Measurements from ENCODE around the gene TPMT.
"Not testable (repeated sequence)": the region's sequence is repeated elsewhere in the genome, so short reads cannot be mapped to it uniquely, and the experiment has no call there.

TPMT gene

GRCh38 chr6:18154507-18155149 is at the start of gene TPMT:
TPMT (minus strand) TSS chr6:18155077; CDS start chr6:18149127, 5,950 bp downstream.
- in situ Hi-C loops (cut with HindIII; ENCODE audit: low sequenced_read_pairs) = loop anchor here (5.0 kb wide), 1 partner anchor 48 kb away; no protein-coding TSS in a partner anchor

- in situ Hi-C loops (cut with HindIII; ENCODE audit: low sequenced_read_pairs) = loop anchor here (5.0 kb wide), 1 partner anchor 46 kb away; the partner anchor contains the start of genes KDM1B and TPMT
Measured at GRCh38 chr6:18203786-18204185, 48.9 kb upstream of the TPMT start.

GRCh38 chr6:18192026-18192425 is 37.1 kb upstream of the TPMT start:
- in situ Hi-C loops (cut with HindIII; ENCODE audit: low sequenced_read_pairs) = no loop called here

- in situ Hi-C loops (cut with HindIII; ENCODE audit: low sequenced_read_pairs) = no loop called here
Measured at GRCh38 chr6:18189196-18189595, 34.3 kb upstream of the TPMT start.

GRCh38 chr6:18187701-18188100 is 32.8 kb upstream of the TPMT start:
- in situ Hi-C loops (cut with HindIII; ENCODE audit: low sequenced_read_pairs) = no loop called here

- in situ Hi-C loops (cut with HindIII; ENCODE audit: low sequenced_read_pairs) = no loop called here
Measured at GRCh38 chr6:18186540-18187250, 31.8 kb upstream of the TPMT start.

GRCh38 chr6:18186033-18186432 is 31.2 kb upstream of the TPMT start:
- in situ Hi-C loops (cut with HindIII; ENCODE audit: low sequenced_read_pairs) = no loop called here

GRCh38 chr6:18185624-18186023 is 30.7 kb upstream of the TPMT start:
- in situ Hi-C loops (cut with HindIII; ENCODE audit: low sequenced_read_pairs) = no loop called here

GRCh38 chr6:18183766-18184165 is 28.9 kb upstream of the TPMT start:
- in situ Hi-C loops (cut with HindIII; ENCODE audit: low sequenced_read_pairs) = no loop called here

GRCh38 chr6:18182568-18182967 is 27.7 kb upstream of the TPMT start:
- in situ Hi-C loops (cut with HindIII; ENCODE audit: low sequenced_read_pairs) = no loop called here

GRCh38 chr6:18179770-18180356 is 25.0 kb upstream of the TPMT start:
- in situ Hi-C loops (cut with HindIII; ENCODE audit: low sequenced_read_pairs) = no loop called here

GRCh38 chr6:18178960-18179615 is 24.2 kb upstream of the TPMT start:
- in situ Hi-C loops (cut with HindIII; ENCODE audit: low sequenced_read_pairs) = no loop called here

- in situ Hi-C loops (cut with HindIII; ENCODE audit: low sequenced_read_pairs) = no loop called here
Measured at GRCh38 chr6:18177286-18177965, 22.5 kb upstream of the TPMT start.

GRCh38 chr6:18176198-18176597 is 21.3 kb upstream of the TPMT start:
- in situ Hi-C loops (cut with HindIII; ENCODE audit: low sequenced_read_pairs) = not testable (repeated sequence)

- in situ Hi-C loops (cut with HindIII; ENCODE audit: low sequenced_read_pairs) = no loop called here
Measured at GRCh38 chr6:18171871-18172270, 17.0 kb upstream of the TPMT start.

- in situ Hi-C loops (cut with HindIII; ENCODE audit: low sequenced_read_pairs) = no loop called here
Measured at GRCh38 chr6:18168264-18168663, 13.4 kb upstream of the TPMT start.

- in situ Hi-C loops (cut with HindIII; ENCODE audit: low sequenced_read_pairs) = no loop called here
Measured at GRCh38 chr6:18166312-18167036, 11.6 kb upstream of the TPMT start.

- in situ Hi-C loops (cut with HindIII; ENCODE audit: low sequenced_read_pairs) = no loop called here
Measured at GRCh38 chr6:18165751-18166150, 10.9 kb upstream of the TPMT start.

GRCh38 chr6:18162401-18162800 is 7.5 kb upstream of the TPMT start:
- in situ Hi-C loops (cut with HindIII; ENCODE audit: low sequenced_read_pairs) = no loop called here

GRCh38 chr6:18161431-18161830 is 6.6 kb upstream of the TPMT start:
- in situ Hi-C loops (cut with HindIII; ENCODE audit: low sequenced_read_pairs) = no loop called here
